HCT116 (cell line): ENCODE measurements around the gene ANKFN1. TPM values are rescaled to one million over a fixed set of nuclear protein-coding genes. Genes with fewer than 3 reads are reported as not detected.

Source experiments
- ATAC-seq: fragments of 200-7000 bp; cut with Tn5 transposase; 2 replicates; pipeline ENCODE4 v1.9.1; 2020; ENCODE audit warnings: mild to moderate bottlenecking, moderate library complexity
- BruUV-seq: library from RNA; stranded (reverse); fragments of 400-500 nt; replicated peaks from 2 replicates; lab custom pipeline; 2021; lab: Mats Ljungman, UMichigan
- CTCF ChIA-PET: fragments of 300-600 bp; sonication (Branson Sonifier 250); formaldehyde crosslinking; loops from one replicate; lab custom pipeline; 2021; ENCODE audit warnings: antibody characterized with exemption; lab: Charles Lee
- POLR2A ChIA-PET: fragments of 300-600, 350-600 bp; sonication (Branson Sonifier 250); formaldehyde crosslinking; loops from one replicate; lab custom pipeline; 2021; ENCODE audit warnings: antibody characterized with exemption; lab: Charles Lee
- RAD21 ChIA-PET, 2 experiments: fragments of 300-600 bp; sonication (Branson Sonifier 250); formaldehyde crosslinking; loops; one replicate each; lab custom pipeline; 2023; ENCODE audit warnings: low total read pairs in 2 of 2; ENCODE audit not compliant: uncharacterized antibody in 2 of 2, unreplicated experiment in 2 of 2, low non-redundant PET in 1 of 2; lab: Charles Lee
- DNase-seq: peaks from one replicate; pipeline ENCODE4 v3.0.0-alpha.2; 2010; ENCODE audit warnings: low read depth, low spot score
- H2AFZ ChIP-seq: fragments of 200-600 bp; shearing (Covaris generic), sonication (generic); 2 replicates; pipeline ENCODE4 v1.6.1; 2017; ENCODE audit warnings: low read depth, mixed run types, mixed read lengths, antibody characterized with exemption, low read length; ENCODE audit not compliant: poor library complexity, severe bottlenecking
- H3K27ac ChIP-seq: 2 replicates; pipeline ENCODE4 v1.5.1; 2012; ENCODE audit warnings: low read depth, low read length
- H3K27me3 ChIP-seq: fragments of 200-600 bp; sonication (generic); 2 replicates; pipeline ENCODE4 v1.6.1; 2016; ENCODE audit warnings: mixed run types, low read length, mixed read lengths; ENCODE audit not compliant: insufficient read depth
- H3K36me3 ChIP-seq, 2 experiments: fragments of 200-500 bp in 1 of 2; fragments of 200-600 bp in 1 of 2; sonication (Bioruptor generic) in 1 of 2; sonication (generic) in 1 of 2; 2 replicates each; pipeline versions ENCODE4 v1.5.1 to v1.6.1; 2014 to 2016; ENCODE audit warnings: low read length in 2 of 2, inconsistent platforms in 1 of 2, mixed read lengths in 1 of 2, mixed run types in 1 of 2; ENCODE audit not compliant: insufficient read depth in 2 of 2, control insufficient read depth in 1 of 2
- H3K4me1 ChIP-seq, 2 experiments: fragments of 200-600 bp in 1 of 2; sonication (generic) in 1 of 2; 2 replicates each; pipeline versions ENCODE4 v1.5.1 to v1.6.1; 2012 to 2017; ENCODE audit warnings: low read length in 2 of 2, inconsistent platforms in 1 of 2, mild to moderate bottlenecking in 1 of 2, mixed read lengths in 1 of 2, mixed run types in 1 of 2, moderate library complexity in 1 of 2; ENCODE audit not compliant: insufficient read depth in 2 of 2, control insufficient read depth in 1 of 2
- H3K4me2 ChIP-seq: fragments of 200-600 bp; sonication (generic); 2 replicates; pipeline ENCODE4 v1.6.1; 2017; ENCODE audit warnings: mixed run types, low read length, mixed read lengths
- H3K4me3 ChIP-seq, 2 experiments: fragments of 200-600 bp in 1 of 2; sonication (generic) in 1 of 2; replicated peaks in 1 of 2; 2 replicates each; pipeline ENCODE4 v1.5.1; 2011 to 2016; ENCODE audit warnings: low read length in 2 of 2, control low read depth in 1 of 2, low read depth in 1 of 2, mild to moderate bottlenecking in 1 of 2, mixed read lengths in 1 of 2, mixed run types in 1 of 2
- H3K79me2 ChIP-seq: fragments of 200-600 bp; sonication (generic); 2 replicates; pipeline ENCODE4 v1.6.1; 2017; ENCODE audit warnings: mild to moderate bottlenecking, mixed run types, low read length, moderate library complexity, mixed read lengths; ENCODE audit not compliant: insufficient read depth
- H3K9ac ChIP-seq: fragments of 200-600 bp; sonication (generic); 2 replicates; pipeline ENCODE4 v1.6.1; 2016; ENCODE audit warnings: low read length, mixed read lengths
- H3K9me2 ChIP-seq: fragments of 200-600 bp; sonication (generic), shearing (Covaris generic); 2 replicates; pipeline ENCODE4 v1.6.1; 2017; ENCODE audit warnings: mixed run types, mild to moderate bottlenecking, moderate library complexity; ENCODE audit not compliant: insufficient read depth
- H3K9me3 ChIP-seq, 2 experiments: fragments of 200-500 bp in 1 of 2; fragments of 200-600 bp in 1 of 2; sonication (Bioruptor generic) in 1 of 2; sonication (generic) in 1 of 2; 2 replicates each; pipeline ENCODE4 v1.6.1; 2014 to 2017; ENCODE audit warnings: low read length in 2 of 2, mixed read lengths in 2 of 2, inconsistent platforms in 1 of 2, low read depth in 1 of 2, mild to moderate bottlenecking in 1 of 2, mixed run types in 1 of 2, moderate library complexity in 1 of 2; ENCODE audit not compliant: control insufficient read depth in 1 of 2, insufficient read depth in 1 of 2
- H4K20me1 ChIP-seq: fragments of 200-600 bp; sonication (generic), shearing (Covaris generic); 2 replicates; pipeline ENCODE4 v1.6.1; 2017; ENCODE audit warnings: mixed run types, mild to moderate bottlenecking, moderate library complexity; ENCODE audit not compliant: insufficient read depth
- CBX3 ChIP-seq: IDR thresholded peaks from 2 replicates; pipeline ENCODE4 v1.6.1; 2012; ENCODE audit warnings: low read depth
- ELF1 ChIP-seq: IDR thresholded peaks from 2 replicates; pipeline ENCODE4 v1.6.1; 2012; ENCODE audit warnings: low read depth, borderline replicate concordance
- EZH2 ChIP-seq: fragments of 200-600 bp; sonication (generic); IDR thresholded peaks from 2 replicates; pipeline ENCODE4 v1.6.1; 2017; ENCODE audit warnings: antibody characterized with exemption, mixed run types
- FOSL1 ChIP-seq: IDR thresholded peaks from 2 replicates; pipeline ENCODE4 v1.6.1; 2012; ENCODE audit warnings: low read depth
- POLR2A ChIP-seq: IDR thresholded peaks from 2 replicates; pipeline ENCODE4 v1.7.0; 2011; ENCODE audit warnings: borderline replicate concordance; ENCODE audit not compliant: insufficient read depth, insufficient read length; ENCODE audit errors: extremely low read depth
- POLR2AphosphoS5 ChIP-seq: IDR thresholded peaks from 2 replicates; pipeline ENCODE4 v1.6.1; 2011; ENCODE audit warnings: mild to moderate bottlenecking, low read depth, low read length, moderate library complexity
- ZFX ChIP-seq: fragments of 450-650 bp; IDR thresholded peaks from 2 replicates; pipeline ENCODE4 v1.6.1; 2017
- intact Hi-C: fragments of 100-400 bp; cut with micrococcal nuclease; formaldehyde crosslinking; loops from 2 replicates; pipeline ENCODE4 v1.10.0; 2022
- total RNA-seq: library from RNA; stranded (reverse); gene quantifications from one replicate; pipeline ENCODE4 v1.2.1, GENCODE V29; 2021; ENCODE audit not compliant: unreplicated experiment
- TF ChIP-seq, protein P1 (sequence below): IDR thresholded peaks from 2 replicates; pipeline ENCODE4 v1.6.1; 2011; ENCODE audit warnings: mild to moderate bottlenecking, low read length, moderate library complexity; ENCODE audit not compliant: insufficient replicate concordance; ENCODE audit errors: extremely low read depth
- TF ChIP-seq, protein P2 (sequence below): IDR thresholded peaks from 2 replicates; pipeline ENCODE4 v1.6.1; 2012; ENCODE audit warnings: low read depth
- TF ChIP-seq, protein P3 (sequence below), 3 experiments: fragments of 200-600 bp in 1 of 3; sonication (generic) in 1 of 3; IDR thresholded peaks in 2 of 3; conservative IDR thresholded peaks in 1 of 3; 2 replicates each; pipeline ENCODE4 v1.5.1; 2012 to 2017; ENCODE audit warnings: low read depth in 2 of 3, low read length in 2 of 3, antibody characterized with exemption in 1 of 3, borderline replicate concordance in 1 of 3, control low read depth in 1 of 3, mild to moderate bottlenecking in 1 of 3, mixed read lengths in 1 of 3, mixed run types in 1 of 3, moderate library complexity in 1 of 3; ENCODE audit not compliant: insufficient read depth in 1 of 3

ANKFN1 gene
- total RNA-seq, 1 experiment from 2014 or later, result 1.1 TPM

DNA sequence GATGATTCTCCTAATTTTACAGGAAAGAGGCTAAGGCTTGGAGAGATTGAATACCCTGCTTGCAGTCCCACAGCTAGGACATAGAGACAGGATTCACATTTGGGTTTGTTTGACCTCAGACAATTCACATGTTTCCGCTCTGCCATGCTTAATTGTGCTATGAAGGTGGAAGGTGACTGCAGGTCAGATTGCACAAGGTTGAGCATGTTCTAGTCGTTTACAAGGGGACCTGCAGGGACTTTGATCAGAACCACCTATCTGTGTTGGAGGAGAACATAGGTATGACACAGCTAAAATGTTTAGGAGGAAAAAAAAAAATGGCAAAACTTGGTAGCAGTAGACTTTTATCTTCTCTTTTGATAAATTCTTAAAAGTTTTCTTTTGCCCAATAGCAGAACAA lies 4.9 kb upstream of the ANKFN1 start:
- Histone ChIP-seq H3K27ac (no peak overlapping the region), H2AFZ (no peak overlapping the region), H3K9me3 (no peaks in the 10 kb centered on the region), H4K20me1 (no peaks in the 10 kb centered on the region), H3K79me2 (no peaks in the 10 kb centered on the region), H3K4me3 (no peak overlapping the region), H3K36me3 (no peaks in the 10 kb centered on the region), H3K27me3 (peaks cover 16% of the 10 kb centered on the region; the same call in 1 of the 2 replicates), H3K9me2 (no peaks in the 10 kb centered on the region), H3K9ac (no peak overlapping the region), H3K4me1 (no peaks in the 10 kb centered on the region), H3K4me2 (no peak overlapping the region)
- ChIA-PET CTCF (no interaction called here), RAD21 (no interaction called here), POLR2A (no interaction called here)
- no TSS peak for BruUV-seq
- TF ChIP-seq, protein P1, sequence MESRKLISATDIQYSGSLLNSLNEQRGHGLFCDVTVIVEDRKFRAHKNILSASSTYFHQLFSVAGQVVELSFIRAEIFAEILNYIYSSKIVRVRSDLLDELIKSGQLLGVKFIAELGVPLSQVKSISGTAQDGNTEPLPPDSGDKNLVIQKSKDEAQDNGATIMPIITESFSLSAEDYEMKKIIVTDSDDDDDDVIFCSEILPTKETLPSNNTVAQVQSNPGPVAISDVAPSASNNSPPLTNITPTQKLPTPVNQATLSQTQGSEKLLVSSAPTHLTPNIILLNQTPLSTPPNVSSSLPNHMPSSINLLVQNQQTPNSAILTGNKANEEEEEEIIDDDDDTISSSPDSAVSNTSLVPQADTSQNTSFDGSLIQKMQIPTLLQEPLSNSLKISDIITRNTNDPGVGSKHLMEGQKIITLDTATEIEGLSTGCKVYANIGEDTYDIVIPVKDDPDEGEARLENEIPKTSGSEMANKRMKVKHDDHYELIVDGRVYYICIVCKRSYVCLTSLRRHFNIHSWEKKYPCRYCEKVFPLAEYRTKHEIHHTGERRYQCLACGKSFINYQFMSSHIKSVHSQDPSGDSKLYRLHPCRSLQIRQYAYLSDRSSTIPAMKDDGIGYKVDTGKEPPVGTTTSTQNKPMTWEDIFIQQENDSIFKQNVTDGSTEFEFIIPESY, result no peak
- TF ChIP-seq, protein P2, sequence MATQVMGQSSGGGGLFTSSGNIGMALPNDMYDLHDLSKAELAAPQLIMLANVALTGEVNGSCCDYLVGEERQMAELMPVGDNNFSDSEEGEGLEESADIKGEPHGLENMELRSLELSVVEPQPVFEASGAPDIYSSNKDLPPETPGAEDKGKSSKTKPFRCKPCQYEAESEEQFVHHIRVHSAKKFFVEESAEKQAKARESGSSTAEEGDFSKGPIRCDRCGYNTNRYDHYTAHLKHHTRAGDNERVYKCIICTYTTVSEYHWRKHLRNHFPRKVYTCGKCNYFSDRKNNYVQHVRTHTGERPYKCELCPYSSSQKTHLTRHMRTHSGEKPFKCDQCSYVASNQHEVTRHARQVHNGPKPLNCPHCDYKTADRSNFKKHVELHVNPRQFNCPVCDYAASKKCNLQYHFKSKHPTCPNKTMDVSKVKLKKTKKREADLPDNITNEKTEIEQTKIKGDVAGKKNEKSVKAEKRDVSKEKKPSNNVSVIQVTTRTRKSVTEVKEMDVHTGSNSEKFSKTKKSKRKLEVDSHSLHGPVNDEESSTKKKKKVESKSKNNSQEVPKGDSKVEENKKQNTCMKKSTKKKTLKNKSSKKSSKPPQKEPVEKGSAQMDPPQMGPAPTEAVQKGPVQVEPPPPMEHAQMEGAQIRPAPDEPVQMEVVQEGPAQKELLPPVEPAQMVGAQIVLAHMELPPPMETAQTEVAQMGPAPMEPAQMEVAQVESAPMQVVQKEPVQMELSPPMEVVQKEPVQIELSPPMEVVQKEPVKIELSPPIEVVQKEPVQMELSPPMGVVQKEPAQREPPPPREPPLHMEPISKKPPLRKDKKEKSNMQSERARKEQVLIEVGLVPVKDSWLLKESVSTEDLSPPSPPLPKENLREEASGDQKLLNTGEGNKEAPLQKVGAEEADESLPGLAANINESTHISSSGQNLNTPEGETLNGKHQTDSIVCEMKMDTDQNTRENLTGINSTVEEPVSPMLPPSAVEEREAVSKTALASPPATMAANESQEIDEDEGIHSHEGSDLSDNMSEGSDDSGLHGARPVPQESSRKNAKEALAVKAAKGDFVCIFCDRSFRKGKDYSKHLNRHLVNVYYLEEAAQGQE, result no peak
- no peak for TF ChIP-seq POLR2A
- TF ChIP-seq POLR2AphosphoS5, result no peak
- TF ChIP-seq, protein P3, sequence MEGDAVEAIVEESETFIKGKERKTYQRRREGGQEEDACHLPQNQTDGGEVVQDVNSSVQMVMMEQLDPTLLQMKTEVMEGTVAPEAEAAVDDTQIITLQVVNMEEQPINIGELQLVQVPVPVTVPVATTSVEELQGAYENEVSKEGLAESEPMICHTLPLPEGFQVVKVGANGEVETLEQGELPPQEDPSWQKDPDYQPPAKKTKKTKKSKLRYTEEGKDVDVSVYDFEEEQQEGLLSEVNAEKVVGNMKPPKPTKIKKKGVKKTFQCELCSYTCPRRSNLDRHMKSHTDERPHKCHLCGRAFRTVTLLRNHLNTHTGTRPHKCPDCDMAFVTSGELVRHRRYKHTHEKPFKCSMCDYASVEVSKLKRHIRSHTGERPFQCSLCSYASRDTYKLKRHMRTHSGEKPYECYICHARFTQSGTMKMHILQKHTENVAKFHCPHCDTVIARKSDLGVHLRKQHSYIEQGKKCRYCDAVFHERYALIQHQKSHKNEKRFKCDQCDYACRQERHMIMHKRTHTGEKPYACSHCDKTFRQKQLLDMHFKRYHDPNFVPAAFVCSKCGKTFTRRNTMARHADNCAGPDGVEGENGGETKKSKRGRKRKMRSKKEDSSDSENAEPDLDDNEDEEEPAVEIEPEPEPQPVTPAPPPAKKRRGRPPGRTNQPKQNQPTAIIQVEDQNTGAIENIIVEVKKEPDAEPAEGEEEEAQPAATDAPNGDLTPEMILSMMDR (IDR thresholded peaks at IDR 0.05 in 2 of 3, conservative IDR thresholded peaks at IDR 0.05 in 1 of 3; ENCODE audit: borderline replicate concordance in 1 of 3, insufficient read depth in 1 of 3, low read depth in 2 of 3, low read length in 2 of 3), result no peak
- TF ChIP-seq FOSL1, result no peak
- TF ChIP-seq CBX3, result no peak
- TF ChIP-seq ELF1, result no peak
- TF ChIP-seq EZH2, result no peak
- no peak for TF ChIP-seq ZFX
- intact Hi-C loops, result no loop called here
- no peak for ATAC-seq
- no peak for DNase-seq
